Progenitor cell of endocrine pancreas (in vitro differentiated cells): ENCODE results near the gene CACNA2D1. TPM values are rescaled to one million over a fixed set of nuclear protein-coding genes. Genes with fewer than 3 reads are reported as not detected.

Experiments
- DNase-seq: peaks from one replicate; pipeline ENCODE4 v3.0.0; 2021; ENCODE audit warnings: low spot score; ENCODE audit not compliant: unreplicated experiment
- H3K27ac Mint-ChIP-seq: 2 replicates; pipeline ENCODE4 v1.8.0; 2021; ENCODE audit warnings: mild to moderate bottlenecking, moderate library complexity, mixed read lengths
- H3K27me3 Mint-ChIP-seq: 2 replicates; pipeline ENCODE4 v1.8.0; 2021; ENCODE audit warnings: mixed read lengths
- H3K36me3 Mint-ChIP-seq: 2 replicates; pipeline ENCODE4 v1.8.0; 2022; ENCODE audit warnings: mixed read lengths; ENCODE audit not compliant: insufficient read depth
- H3K4me1 Mint-ChIP-seq: 2 replicates; pipeline ENCODE4 v1.8.0; 2021; ENCODE audit warnings: low read depth, mixed read lengths
- H3K4me3 Mint-ChIP-seq: 2 replicates; pipeline ENCODE4 v1.8.0; 2021; ENCODE audit warnings: low read depth, mild to moderate bottlenecking, moderate library complexity, mixed read lengths
- H3K9me3 Mint-ChIP-seq: 2 replicates; pipeline ENCODE4 v1.8.0; 2021; ENCODE audit warnings: low read depth, mixed read lengths
- CTCF ChIP-seq: fragments of 200-600 bp; sonication (generic); IDR thresholded peaks from one replicate; pipeline ENCODE4 v1.5.0; 2021; ENCODE audit warnings: antibody characterized with exemption, mild to moderate bottlenecking; ENCODE audit not compliant: unreplicated experiment
- total RNA-seq: library from RNA; stranded (reverse); gene quantifications from 2 replicates; pipeline ENCODE4 v1.2.1, GENCODE V29; 2021

CACNA2D1 gene
- total RNA-seq, 1 donor from 2014 or later, result 25.1 TPM

- H3K4me1 Mint-ChIP-seq, result peaks cover 2% of the 10 kb centered on the region
- H3K27ac Mint-ChIP-seq, result no peak overlapping the region
- no peaks in the 10 kb centered on the region for H3K36me3 Mint-ChIP-seq
- no peak for TF ChIP-seq CTCF
- no peaks in the 10 kb centered on the region for H3K27me3 Mint-ChIP-seq
- H3K9me3 Mint-ChIP-seq, result no peaks in the 10 kb centered on the region
- DNase-seq, result no peak
- H3K4me3 Mint-ChIP-seq, result no peak overlapping the region
Measured at GRCh38 chr7:82129091-82129490, 314.5 kb downstream of the CACNA2D1 start.

GRCh38 chr7:82128546-82128945, 315.0 kb downstream of the CACNA2D1 start:
- no peaks in the 10 kb centered on the region for H3K27me3 Mint-ChIP-seq
- peaks cover 2% of the 10 kb centered on the region for H3K4me1 Mint-ChIP-seq
- DNase-seq, result no peak
- H3K4me3 Mint-ChIP-seq, result no peak overlapping the region
- H3K36me3 Mint-ChIP-seq, result no peaks in the 10 kb centered on the region
- H3K9me3 Mint-ChIP-seq, result no peaks in the 10 kb centered on the region
- no peak overlapping the region for H3K27ac Mint-ChIP-seq
- no peak for TF ChIP-seq CTCF

GRCh38 chr7:82126576-82126975, 317.0 kb downstream of the CACNA2D1 start:
- TF ChIP-seq CTCF, result no peak
- Mint-ChIP-seq H3K4me3 (no peak overlapping the region), H3K27me3 (no peaks in the 10 kb centered on the region), H3K4me1 (peaks cover 2% of the 10 kb centered on the region), H3K36me3 (no peaks in the 10 kb centered on the region), H3K9me3 (no peaks in the 10 kb centered on the region), H3K27ac (no peak overlapping the region)
- no peak for DNase-seq

GRCh38 chr7:82124445-82124844, 319.1 kb downstream of the CACNA2D1 start:
- no peak overlapping the region for H3K27ac Mint-ChIP-seq
- DNase-seq, result no peak
- no peak for TF ChIP-seq CTCF
- no peaks in the 10 kb centered on the region for H3K36me3 Mint-ChIP-seq
- no peaks in the 10 kb centered on the region for H3K9me3 Mint-ChIP-seq
- H3K4me1 Mint-ChIP-seq, result peaks cover 2% of the 10 kb centered on the region
- no peak overlapping the region for H3K4me3 Mint-ChIP-seq
- no peaks in the 10 kb centered on the region for H3K27me3 Mint-ChIP-seq

GRCh38 chr7:82122275-82122674, 321.3 kb downstream of the CACNA2D1 start:
- DNase-seq, result no peak
- no peaks in the 10 kb centered on the region for H3K4me1 Mint-ChIP-seq
- no peak overlapping the region for H3K27ac Mint-ChIP-seq
- H3K27me3 Mint-ChIP-seq, result no peaks in the 10 kb centered on the region
- H3K4me3 Mint-ChIP-seq, result no peak overlapping the region
- no peak for TF ChIP-seq CTCF
- H3K9me3 Mint-ChIP-seq, result no peaks in the 10 kb centered on the region
- no peaks in the 10 kb centered on the region for H3K36me3 Mint-ChIP-seq
